HCT116 (cell line): ENCODE results near the gene PTHLH. TPM values are rescaled to one million over a fixed set of nuclear protein-coding genes. Genes with fewer than 3 reads are reported as not detected.

Experiments
- ATAC-seq: fragments of 200-7000 bp; cut with Tn5 transposase; 2 replicates; pipeline ENCODE4 v1.9.1; 2020; ENCODE audit warnings: mild to moderate bottlenecking, moderate library complexity
- BruUV-seq: library from RNA; stranded (reverse); fragments of 400-500 nt; replicated peaks from 2 replicates; lab custom pipeline; 2021; lab: Mats Ljungman, UMichigan
- CTCF ChIA-PET: fragments of 300-600 bp; sonication (Branson Sonifier 250); formaldehyde crosslinking; loops from one replicate; lab custom pipeline; 2021; ENCODE audit warnings: antibody characterized with exemption; lab: Charles Lee
- POLR2A ChIA-PET: fragments of 300-600, 350-600 bp; sonication (Branson Sonifier 250); formaldehyde crosslinking; loops from one replicate; lab custom pipeline; 2021; ENCODE audit warnings: antibody characterized with exemption; lab: Charles Lee
- RAD21 ChIA-PET, 2 experiments: fragments of 300-600 bp; sonication (Branson Sonifier 250); formaldehyde crosslinking; loops; one replicate each; lab custom pipeline; 2023; ENCODE audit warnings: low total read pairs in 2 of 2; ENCODE audit not compliant: uncharacterized antibody in 2 of 2, unreplicated experiment in 2 of 2, low non-redundant PET in 1 of 2; lab: Charles Lee
- DNase-seq: peaks from one replicate; pipeline ENCODE4 v3.0.0-alpha.2; 2010; ENCODE audit warnings: low read depth, low spot score
- H2AFZ ChIP-seq: fragments of 200-600 bp; shearing (Covaris generic), sonication (generic); 2 replicates; pipeline ENCODE4 v1.6.1; 2017; ENCODE audit warnings: low read depth, mixed run types, mixed read lengths, antibody characterized with exemption, low read length; ENCODE audit not compliant: poor library complexity, severe bottlenecking
- H3K27ac ChIP-seq: 2 replicates; pipeline ENCODE4 v1.5.1; 2012; ENCODE audit warnings: low read depth, low read length
- H3K27me3 ChIP-seq: fragments of 200-600 bp; sonication (generic); 2 replicates; pipeline ENCODE4 v1.6.1; 2016; ENCODE audit warnings: mixed run types, low read length, mixed read lengths; ENCODE audit not compliant: insufficient read depth
- H3K36me3 ChIP-seq, 2 experiments: fragments of 200-500 bp in 1 of 2; fragments of 200-600 bp in 1 of 2; sonication (Bioruptor generic) in 1 of 2; sonication (generic) in 1 of 2; 2 replicates each; pipeline versions ENCODE4 v1.5.1 to v1.6.1; 2014 to 2016; ENCODE audit warnings: low read length in 2 of 2, inconsistent platforms in 1 of 2, mixed read lengths in 1 of 2, mixed run types in 1 of 2; ENCODE audit not compliant: insufficient read depth in 2 of 2, control insufficient read depth in 1 of 2
- H3K4me1 ChIP-seq, 2 experiments: fragments of 200-600 bp in 1 of 2; sonication (generic) in 1 of 2; 2 replicates each; pipeline versions ENCODE4 v1.5.1 to v1.6.1; 2012 to 2017; ENCODE audit warnings: low read length in 2 of 2, inconsistent platforms in 1 of 2, mild to moderate bottlenecking in 1 of 2, mixed read lengths in 1 of 2, mixed run types in 1 of 2, moderate library complexity in 1 of 2; ENCODE audit not compliant: insufficient read depth in 2 of 2, control insufficient read depth in 1 of 2
- H3K4me2 ChIP-seq: fragments of 200-600 bp; sonication (generic); 2 replicates; pipeline ENCODE4 v1.6.1; 2017; ENCODE audit warnings: mixed run types, low read length, mixed read lengths
- H3K4me3 ChIP-seq, 2 experiments: fragments of 200-600 bp in 1 of 2; sonication (generic) in 1 of 2; replicated peaks in 1 of 2; 2 replicates each; pipeline ENCODE4 v1.5.1; 2011 to 2016; ENCODE audit warnings: low read length in 2 of 2, control low read depth in 1 of 2, low read depth in 1 of 2, mild to moderate bottlenecking in 1 of 2, mixed read lengths in 1 of 2, mixed run types in 1 of 2
- H3K79me2 ChIP-seq: fragments of 200-600 bp; sonication (generic); 2 replicates; pipeline ENCODE4 v1.6.1; 2017; ENCODE audit warnings: mild to moderate bottlenecking, mixed run types, low read length, moderate library complexity, mixed read lengths; ENCODE audit not compliant: insufficient read depth
- H3K9ac ChIP-seq: fragments of 200-600 bp; sonication (generic); 2 replicates; pipeline ENCODE4 v1.6.1; 2016; ENCODE audit warnings: low read length, mixed read lengths
- H3K9me2 ChIP-seq: fragments of 200-600 bp; sonication (generic), shearing (Covaris generic); 2 replicates; pipeline ENCODE4 v1.6.1; 2017; ENCODE audit warnings: mixed run types, mild to moderate bottlenecking, moderate library complexity; ENCODE audit not compliant: insufficient read depth
- H3K9me3 ChIP-seq, 2 experiments: fragments of 200-500 bp in 1 of 2; fragments of 200-600 bp in 1 of 2; sonication (Bioruptor generic) in 1 of 2; sonication (generic) in 1 of 2; 2 replicates each; pipeline ENCODE4 v1.6.1; 2014 to 2017; ENCODE audit warnings: low read length in 2 of 2, mixed read lengths in 2 of 2, inconsistent platforms in 1 of 2, low read depth in 1 of 2, mild to moderate bottlenecking in 1 of 2, mixed run types in 1 of 2, moderate library complexity in 1 of 2; ENCODE audit not compliant: control insufficient read depth in 1 of 2, insufficient read depth in 1 of 2
- H4K20me1 ChIP-seq: fragments of 200-600 bp; sonication (generic), shearing (Covaris generic); 2 replicates; pipeline ENCODE4 v1.6.1; 2017; ENCODE audit warnings: mixed run types, mild to moderate bottlenecking, moderate library complexity; ENCODE audit not compliant: insufficient read depth
- CEBPB ChIP-seq: IDR thresholded peaks from 2 replicates; pipeline ENCODE4 v1.6.1; 2012; ENCODE audit warnings: low read depth
- ELF1 ChIP-seq: IDR thresholded peaks from 2 replicates; pipeline ENCODE4 v1.6.1; 2012; ENCODE audit warnings: low read depth, borderline replicate concordance
- FOSL1 ChIP-seq: IDR thresholded peaks from 2 replicates; pipeline ENCODE4 v1.6.1; 2012; ENCODE audit warnings: low read depth
- JUND ChIP-seq: IDR thresholded peaks from 2 replicates; pipeline ENCODE4 v1.6.1; 2012
- REST ChIP-seq: IDR thresholded peaks from 2 replicates; pipeline ENCODE4 v1.6.1; 2012; ENCODE audit warnings: low read depth
- SRF ChIP-seq: IDR thresholded peaks from 2 replicates; pipeline ENCODE4 v1.6.1; 2012; ENCODE audit warnings: low read depth
- TCF7L2 ChIP-seq: IDR thresholded peaks from 2 replicates; pipeline ENCODE4 v1.7.0; 2011; ENCODE audit warnings: borderline replicate concordance, inconsistent platforms; ENCODE audit not compliant: insufficient read depth, insufficient read length; ENCODE audit errors: extremely low read depth
- YY1 ChIP-seq: IDR thresholded peaks from 2 replicates; pipeline ENCODE4 v1.6.1; 2011; ENCODE audit warnings: low read length, low read depth, moderate library complexity, mild to moderate bottlenecking; ENCODE audit not compliant: insufficient replicate concordance; ENCODE audit errors: extremely low read depth
- intact Hi-C: fragments of 100-400 bp; cut with micrococcal nuclease; formaldehyde crosslinking; loops from 2 replicates; pipeline ENCODE4 v1.10.0; 2022
- total RNA-seq: library from RNA; stranded (reverse); gene quantifications from one replicate; pipeline ENCODE4 v1.2.1, GENCODE V29; 2021; ENCODE audit not compliant: unreplicated experiment
- TF ChIP-seq, protein P1 (sequence below): IDR thresholded peaks from 2 replicates; pipeline ENCODE4 v1.6.1; 2012
- TF ChIP-seq, protein P2 (sequence below), 3 experiments: fragments of 200-600 bp in 1 of 3; sonication (generic) in 1 of 3; IDR thresholded peaks in 2 of 3; conservative IDR thresholded peaks in 1 of 3; 2 replicates each; pipeline ENCODE4 v1.5.1; 2012 to 2017; ENCODE audit warnings: low read depth in 2 of 3, low read length in 2 of 3, antibody characterized with exemption in 1 of 3, borderline replicate concordance in 1 of 3, control low read depth in 1 of 3, mild to moderate bottlenecking in 1 of 3, mixed read lengths in 1 of 3, mixed run types in 1 of 3, moderate library complexity in 1 of 3; ENCODE audit not compliant: insufficient read depth in 1 of 3

The PTHLH gene
- total RNA-seq, 1 experiment from 2014 or later: not detected

GRCh38 chr12:27998658-27999057, 26.1 kb upstream of the PTHLH start:
- no peaks in the 10 kb centered on the region for H3K36me3 ChIP-seq
- intact Hi-C loops: no loop called here
- H2AFZ ChIP-seq: no peak overlapping the region
- H3K79me2 ChIP-seq: no peaks in the 10 kb centered on the region
- no peaks in the 10 kb centered on the region for H4K20me1 ChIP-seq
- no peak for ATAC-seq
- no peak for DNase-seq
- BruUV-seq: no TSS peak
- TF ChIP-seq, protein P1, sequence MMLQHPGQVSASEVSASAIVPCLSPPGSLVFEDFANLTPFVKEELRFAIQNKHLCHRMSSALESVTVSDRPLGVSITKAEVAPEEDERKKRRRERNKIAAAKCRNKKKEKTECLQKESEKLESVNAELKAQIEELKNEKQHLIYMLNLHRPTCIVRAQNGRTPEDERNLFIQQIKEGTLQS: no peak
- TF ChIP-seq, protein P2, sequence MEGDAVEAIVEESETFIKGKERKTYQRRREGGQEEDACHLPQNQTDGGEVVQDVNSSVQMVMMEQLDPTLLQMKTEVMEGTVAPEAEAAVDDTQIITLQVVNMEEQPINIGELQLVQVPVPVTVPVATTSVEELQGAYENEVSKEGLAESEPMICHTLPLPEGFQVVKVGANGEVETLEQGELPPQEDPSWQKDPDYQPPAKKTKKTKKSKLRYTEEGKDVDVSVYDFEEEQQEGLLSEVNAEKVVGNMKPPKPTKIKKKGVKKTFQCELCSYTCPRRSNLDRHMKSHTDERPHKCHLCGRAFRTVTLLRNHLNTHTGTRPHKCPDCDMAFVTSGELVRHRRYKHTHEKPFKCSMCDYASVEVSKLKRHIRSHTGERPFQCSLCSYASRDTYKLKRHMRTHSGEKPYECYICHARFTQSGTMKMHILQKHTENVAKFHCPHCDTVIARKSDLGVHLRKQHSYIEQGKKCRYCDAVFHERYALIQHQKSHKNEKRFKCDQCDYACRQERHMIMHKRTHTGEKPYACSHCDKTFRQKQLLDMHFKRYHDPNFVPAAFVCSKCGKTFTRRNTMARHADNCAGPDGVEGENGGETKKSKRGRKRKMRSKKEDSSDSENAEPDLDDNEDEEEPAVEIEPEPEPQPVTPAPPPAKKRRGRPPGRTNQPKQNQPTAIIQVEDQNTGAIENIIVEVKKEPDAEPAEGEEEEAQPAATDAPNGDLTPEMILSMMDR (IDR thresholded peaks at IDR 0.05 in 2 of 3, conservative IDR thresholded peaks at IDR 0.05 in 1 of 3; ENCODE audit: borderline replicate concordance in 1 of 3, insufficient read depth in 1 of 3, low read depth in 2 of 3, low read length in 2 of 3): no peak
- TF ChIP-seq REST: no peak
- TF ChIP-seq CEBPB: no peak
- TF ChIP-seq FOSL1: no peak
- TF ChIP-seq YY1: no peak
- TF ChIP-seq TCF7L2: no peak
- no peak for TF ChIP-seq JUND
- no peak for TF ChIP-seq SRF
- TF ChIP-seq ELF1: no peak
- no peak overlapping the region for H3K4me2 ChIP-seq
- H3K9me2 ChIP-seq: no peaks in the 10 kb centered on the region
- no peaks in the 10 kb centered on the region for H3K4me1 ChIP-seq
- ChIA-PET CTCF (no interaction called here), RAD21 (no interaction called here), POLR2A (no interaction called here)
- no peak overlapping the region for H3K27ac ChIP-seq
- H3K9ac ChIP-seq: no peak overlapping the region
- H3K4me3 ChIP-seq: no peak overlapping the region
- no peaks in the 10 kb centered on the region for H3K9me3 ChIP-seq
- H3K27me3 ChIP-seq: no peaks in the 10 kb centered on the region
